ENCODE data around the gene ZRANB3.
A peak's percentile ranks its signal among the peaks of the same experiment; 100 is the strongest.

ZRANB3 gene

DNA sequence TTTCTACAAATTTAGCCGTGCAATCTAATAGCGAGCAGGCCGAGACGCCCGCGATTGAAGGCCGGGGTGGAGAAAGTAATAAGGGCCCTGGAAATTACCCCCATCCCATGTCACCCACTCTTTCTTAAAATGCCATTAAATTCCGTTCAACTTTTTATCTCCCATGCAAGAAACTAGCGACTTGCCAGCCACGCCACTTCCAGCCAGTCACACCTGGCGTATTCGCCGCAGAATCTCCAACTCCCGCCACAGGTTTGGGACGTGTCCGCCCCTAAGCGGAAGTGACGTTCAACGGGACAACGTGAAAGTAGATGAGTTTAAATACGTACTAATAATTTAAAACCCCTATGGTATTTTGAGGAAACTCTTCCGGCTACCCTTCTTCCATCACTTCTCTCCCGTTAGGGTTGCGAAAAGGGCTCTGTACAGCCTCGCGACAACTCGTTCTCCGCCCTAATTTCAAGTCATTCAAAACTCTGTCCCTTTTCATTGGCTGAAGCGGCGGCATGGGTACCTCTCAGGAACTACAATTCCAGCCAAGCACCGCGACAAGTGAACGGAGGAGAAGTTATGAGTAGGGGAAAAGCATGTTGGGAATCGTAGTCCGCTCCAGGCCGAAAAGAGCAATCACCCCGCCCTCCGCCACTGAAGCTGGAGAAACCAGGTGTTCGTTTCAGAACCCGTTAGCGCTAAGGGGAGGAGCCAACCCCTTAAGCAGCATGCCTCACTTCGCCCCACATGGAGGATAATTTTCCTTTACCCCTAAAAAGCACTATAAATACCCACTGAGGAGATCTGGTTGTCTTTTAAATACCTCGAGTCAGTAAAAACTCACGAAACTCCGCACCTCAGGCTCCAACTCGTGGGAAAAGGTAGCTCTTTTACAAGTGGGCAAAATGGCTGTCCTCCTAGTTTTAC lies at the start of gene ZRANB3:
ZRANB3 (minus strand) TSS at position 906 of the 918 bp plus-strand sequence.
- in situ Hi-C loops (cut with MboI; ENCODE audit: low sequenced_read_pairs, unreplicated experiment), result no loop called here
- peak; percentile 85 for DNase-seq (ENCODE audit: low spot score)
- TF ChIP-seq, protein P1, sequence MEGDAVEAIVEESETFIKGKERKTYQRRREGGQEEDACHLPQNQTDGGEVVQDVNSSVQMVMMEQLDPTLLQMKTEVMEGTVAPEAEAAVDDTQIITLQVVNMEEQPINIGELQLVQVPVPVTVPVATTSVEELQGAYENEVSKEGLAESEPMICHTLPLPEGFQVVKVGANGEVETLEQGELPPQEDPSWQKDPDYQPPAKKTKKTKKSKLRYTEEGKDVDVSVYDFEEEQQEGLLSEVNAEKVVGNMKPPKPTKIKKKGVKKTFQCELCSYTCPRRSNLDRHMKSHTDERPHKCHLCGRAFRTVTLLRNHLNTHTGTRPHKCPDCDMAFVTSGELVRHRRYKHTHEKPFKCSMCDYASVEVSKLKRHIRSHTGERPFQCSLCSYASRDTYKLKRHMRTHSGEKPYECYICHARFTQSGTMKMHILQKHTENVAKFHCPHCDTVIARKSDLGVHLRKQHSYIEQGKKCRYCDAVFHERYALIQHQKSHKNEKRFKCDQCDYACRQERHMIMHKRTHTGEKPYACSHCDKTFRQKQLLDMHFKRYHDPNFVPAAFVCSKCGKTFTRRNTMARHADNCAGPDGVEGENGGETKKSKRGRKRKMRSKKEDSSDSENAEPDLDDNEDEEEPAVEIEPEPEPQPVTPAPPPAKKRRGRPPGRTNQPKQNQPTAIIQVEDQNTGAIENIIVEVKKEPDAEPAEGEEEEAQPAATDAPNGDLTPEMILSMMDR (IDR thresholded peaks at IDR 0.05; ENCODE audit: borderline replicate concordance, control extremely low read depth, extremely low read depth, insufficient read depth, missing control alignments), result no peak

DNA sequence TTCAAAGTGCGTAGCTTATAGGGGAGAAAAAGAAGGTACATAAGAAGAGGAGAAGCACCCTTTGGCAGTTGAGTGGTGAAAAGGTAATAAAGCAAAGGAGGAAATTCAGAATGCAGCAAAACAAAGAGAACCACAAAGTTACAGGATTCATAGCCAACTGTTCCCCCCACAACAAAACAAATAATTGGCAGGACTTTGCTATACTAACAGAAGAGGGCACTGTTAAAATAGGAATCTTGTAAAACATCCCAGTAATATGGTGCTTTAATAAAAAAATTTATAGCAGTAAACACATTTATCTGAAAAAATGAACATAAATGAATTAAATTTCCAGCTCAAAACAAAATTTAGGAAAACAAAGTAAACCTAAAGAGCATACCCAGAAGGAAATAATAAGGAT lies 42.6 kb upstream of the ZRANB3 start:
- in situ Hi-C loops (cut with MboI; ENCODE audit: low sequenced_read_pairs, unreplicated experiment), result no loop called here
- no peak for DNase-seq (ENCODE audit: low spot score)
- TF ChIP-seq, protein P1 (IDR thresholded peaks at IDR 0.05; ENCODE audit: borderline replicate concordance, control extremely low read depth, extremely low read depth, insufficient read depth, missing control alignments), result no peak

DNA sequence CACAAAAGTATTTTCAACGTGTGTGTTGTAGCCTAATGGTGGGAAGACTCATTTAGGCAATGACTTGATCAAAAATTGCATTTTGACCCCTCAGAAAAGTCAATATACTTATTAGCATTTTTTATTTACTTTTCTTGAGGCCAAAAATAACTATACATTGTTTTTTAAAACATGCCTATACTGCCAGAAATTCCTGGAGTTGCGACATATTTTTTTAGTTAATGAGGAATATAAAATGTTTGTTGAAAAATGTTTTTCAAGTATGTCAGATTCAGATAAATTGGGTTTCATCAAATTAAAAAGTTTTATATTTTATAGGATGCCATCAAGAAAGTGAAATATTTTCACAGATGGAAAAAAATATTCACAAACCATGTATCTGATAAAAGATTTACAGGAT lies 39.9 kb upstream of the ZRANB3 start:
- TF ChIP-seq, protein P1 (IDR thresholded peaks at IDR 0.05; ENCODE audit: borderline replicate concordance, control extremely low read depth, extremely low read depth, insufficient read depth, missing control alignments), result no peak
- no peak for DNase-seq (ENCODE audit: low spot score)
- in situ Hi-C loops (cut with MboI; ENCODE audit: low sequenced_read_pairs, unreplicated experiment), result no loop called here

DNA sequence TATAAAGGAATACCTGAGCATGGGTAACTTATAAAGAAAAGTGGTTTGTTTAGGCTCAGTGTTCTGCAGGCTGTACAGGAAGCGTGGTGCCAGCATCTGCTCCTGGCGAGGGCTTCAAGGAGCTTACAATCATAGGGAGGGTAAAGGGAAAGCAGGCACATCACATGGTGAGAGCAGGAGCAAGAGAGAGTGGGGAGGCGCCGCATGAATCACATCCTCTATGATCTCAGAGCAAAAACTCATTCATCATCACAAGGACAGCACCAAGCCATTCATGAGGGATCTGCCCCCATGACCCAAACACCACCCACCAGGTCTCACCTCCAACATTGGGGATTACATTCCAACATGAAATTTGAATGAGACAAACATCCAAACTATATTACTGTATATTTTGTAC lies 32.8 kb upstream of the ZRANB3 start:
- in situ Hi-C loops (cut with MboI; ENCODE audit: low sequenced_read_pairs, unreplicated experiment), result no loop called here
- TF ChIP-seq, protein P1 (IDR thresholded peaks at IDR 0.05; ENCODE audit: borderline replicate concordance, control extremely low read depth, extremely low read depth, insufficient read depth, missing control alignments), result no peak
- DNase-seq (ENCODE audit: low spot score), result no peak

DNA sequence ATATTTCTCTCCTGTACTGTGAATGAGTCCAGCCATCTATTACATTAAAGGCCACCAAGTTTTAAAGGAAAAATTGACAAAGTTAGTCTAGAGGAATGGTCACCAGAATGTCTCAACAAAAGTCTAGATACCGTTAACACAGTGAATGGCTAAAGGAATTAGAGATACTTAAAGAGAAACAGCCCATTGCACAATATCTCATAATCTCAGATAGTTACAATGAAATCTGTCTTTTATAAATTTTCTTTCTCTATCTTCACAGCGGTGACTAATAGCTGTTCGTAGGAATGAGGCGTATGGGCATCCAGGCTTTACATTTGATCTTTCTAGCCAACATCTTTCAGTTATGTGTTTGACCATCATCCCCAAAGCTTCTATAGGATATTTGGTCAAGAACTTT lies 30.9 kb upstream of the ZRANB3 start:
- TF ChIP-seq, protein P1 (IDR thresholded peaks at IDR 0.05; ENCODE audit: borderline replicate concordance, control extremely low read depth, extremely low read depth, insufficient read depth, missing control alignments), result no peak
- DNase-seq (ENCODE audit: low spot score), result no peak
- in situ Hi-C loops (cut with MboI; ENCODE audit: low sequenced_read_pairs, unreplicated experiment), result no loop called here

DNA sequence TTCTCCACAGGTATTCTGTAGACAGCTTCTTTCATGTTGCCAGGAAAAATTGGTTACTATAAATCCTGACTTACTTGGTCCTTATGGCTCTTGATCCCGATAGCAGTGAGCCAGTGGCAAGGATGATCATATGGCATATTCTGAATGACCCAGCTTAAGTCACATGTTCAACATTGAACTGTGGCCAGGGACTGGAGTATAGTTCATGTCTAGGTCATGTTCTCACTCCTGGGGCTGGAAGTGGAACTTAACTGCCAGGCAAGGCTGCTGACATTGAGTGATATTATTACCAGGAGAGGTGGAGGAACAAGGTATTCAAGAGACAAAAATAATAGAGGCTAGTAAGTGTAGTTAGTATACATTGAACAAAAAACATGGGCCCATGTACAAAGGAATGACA lies 26.5 kb upstream of the ZRANB3 start:
- TF ChIP-seq, protein P1 (IDR thresholded peaks at IDR 0.05; ENCODE audit: borderline replicate concordance, control extremely low read depth, extremely low read depth, insufficient read depth, missing control alignments), result no peak
- in situ Hi-C loops (cut with MboI; ENCODE audit: low sequenced_read_pairs, unreplicated experiment), result no loop called here
- no peak for DNase-seq (ENCODE audit: low spot score)
